NCI-H1417 treated with DMSO at 0.1 percent for 48 hours (cell line): ENCODE results near the gene DOC2A.
"Not testable (repeated sequence)": the region's sequence is repeated elsewhere in the genome, so short reads cannot be mapped to it uniquely, and the experiment has no call there.

Experiments
- DNase-seq: peaks from one replicate; lab custom pipeline; 2025; lab: John Stamatoyannopoulos, UW

DOC2A gene

DNA sequence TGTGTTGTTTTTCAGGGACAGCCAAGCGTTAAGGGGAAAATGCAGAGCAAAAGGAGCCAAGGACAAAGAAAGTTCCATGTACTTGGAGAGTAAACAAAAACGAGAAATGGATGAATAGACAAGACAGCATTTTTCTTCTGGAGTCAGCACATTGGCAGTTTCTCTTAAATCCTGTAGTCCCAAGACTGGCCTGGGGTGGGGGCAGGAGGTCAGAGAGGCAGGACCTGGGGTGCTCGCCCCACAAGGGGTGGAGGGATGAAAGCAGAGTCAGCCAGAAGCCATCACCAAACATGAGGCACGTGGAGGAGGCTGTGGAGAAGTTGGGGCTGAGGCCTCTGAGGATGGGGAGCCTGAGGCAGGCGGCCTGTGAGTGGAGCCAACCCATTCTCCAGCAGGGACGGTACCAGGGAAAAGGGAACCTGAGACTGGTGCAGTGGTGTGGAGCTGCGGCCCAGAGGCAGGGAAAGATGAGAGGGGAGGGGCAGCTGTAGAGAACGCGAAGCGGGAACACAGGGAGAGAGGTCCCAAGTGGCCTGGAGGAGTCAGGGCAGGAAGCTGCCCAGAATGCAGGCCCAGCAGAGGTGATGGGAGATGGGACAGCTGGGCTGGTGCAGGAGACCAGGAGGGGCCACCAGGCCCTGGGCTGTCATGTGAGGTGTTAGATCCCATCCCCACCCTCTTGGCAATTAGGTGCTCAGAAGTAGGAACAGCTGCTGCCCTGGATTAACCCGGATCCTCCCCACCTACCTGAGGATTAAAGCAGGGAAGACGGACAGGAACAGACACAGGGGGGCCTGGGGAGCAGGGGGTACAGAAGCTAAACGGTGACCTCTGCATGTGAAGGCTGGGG, 17.0 kb upstream of the DOC2A start:
- no peak for DNase-seq

- no peak for DNase-seq
Observed at GRCh38 chr16:30026449-30026848, 15.6 kb upstream of the DOC2A start.

GRCh38 chr16:30025574-30025973, 14.7 kb upstream of the DOC2A start:
- DNase-seq, result no peak

DNA sequence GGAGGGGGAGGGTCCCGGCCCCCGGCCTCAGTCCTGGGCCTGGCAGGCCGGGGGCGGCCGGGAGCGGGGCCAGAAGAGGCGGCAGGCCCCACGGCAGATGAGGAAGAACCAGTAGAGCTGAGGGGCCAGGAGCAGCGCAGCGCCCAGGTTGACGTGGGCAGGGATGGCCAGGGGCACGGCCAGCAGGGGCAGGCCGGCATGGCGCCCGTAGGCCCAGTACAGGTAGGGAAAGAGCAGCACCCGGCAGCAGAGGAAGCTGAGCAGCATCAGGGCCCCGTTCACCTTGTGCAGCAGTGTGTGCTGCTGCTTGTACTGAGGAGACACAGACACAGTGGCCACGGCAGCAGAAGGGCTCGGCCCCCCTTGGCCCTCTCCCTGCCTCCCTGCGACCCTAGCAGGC, 14.3 kb upstream of the DOC2A start:
- no peak for DNase-seq

DNA sequence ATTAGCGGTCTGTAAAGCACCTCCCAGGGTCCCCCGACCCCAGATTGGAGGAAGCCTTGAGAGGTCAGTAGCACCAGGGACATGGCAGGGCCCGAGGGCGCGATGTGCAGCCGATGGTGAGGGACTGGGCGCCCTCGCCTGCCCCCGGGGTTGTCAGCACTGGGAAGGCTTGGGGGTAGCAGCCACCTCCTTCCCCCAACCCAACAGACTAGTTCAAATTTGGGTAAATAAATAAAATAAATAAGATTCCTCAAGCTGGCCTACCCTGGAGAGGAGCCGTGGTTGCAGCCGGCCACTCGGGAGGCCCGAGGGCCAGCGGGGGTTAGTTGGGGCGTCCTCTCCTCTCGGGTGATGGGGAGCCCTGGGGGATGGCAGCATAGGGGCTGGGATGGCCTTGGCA, 13.6 kb upstream of the DOC2A start:
- DNase-seq, result no peak

DNA sequence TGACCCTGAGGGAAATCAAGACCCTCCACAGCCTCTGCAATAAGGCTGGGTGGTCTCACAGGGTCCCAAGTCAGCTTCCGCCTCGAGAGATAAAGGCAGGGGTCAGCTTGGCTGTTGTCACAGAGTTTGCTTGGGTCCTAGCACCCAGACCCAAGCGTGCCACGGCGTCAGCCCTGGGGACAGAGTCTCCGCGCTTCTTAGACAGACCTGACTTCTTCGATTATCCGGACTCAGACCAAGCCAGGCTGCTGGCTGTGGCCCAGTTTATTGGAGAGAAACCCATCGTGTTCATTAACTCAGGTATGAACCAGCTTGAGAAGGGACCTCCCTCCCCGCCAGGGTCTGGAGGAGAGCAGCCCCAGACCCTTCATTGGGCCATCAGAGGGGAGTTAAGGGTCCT, 12.8 kb upstream of the DOC2A start:
- no peak for DNase-seq

DNA sequence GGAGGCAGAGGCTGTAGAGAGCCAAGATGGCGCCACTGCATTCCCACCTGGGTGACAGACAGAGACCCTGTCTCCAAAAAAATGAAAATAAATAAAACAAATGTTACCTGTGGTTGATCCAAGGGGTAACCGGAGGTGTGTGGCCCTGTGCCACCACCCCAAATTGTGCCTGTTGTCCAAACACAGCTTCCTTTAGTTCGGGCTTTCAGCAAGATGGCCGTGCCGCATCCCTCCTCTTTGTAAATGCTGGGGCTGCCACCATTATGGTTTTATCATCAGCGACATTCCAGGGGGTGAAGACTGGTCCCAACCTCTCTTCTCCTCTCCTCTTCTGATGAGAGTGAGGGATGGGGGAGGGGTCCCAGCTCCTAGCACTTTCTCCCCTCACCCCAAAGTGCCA, 12.1 kb upstream of the DOC2A start, which contains the start of gene C16orf92:
C16orf92 (plus strand) TSS at position 312 of the 400 bp plus-strand sequence. CDS start 143 bp downstream, outside the sequence.
- DNase-seq, result no peak

DNA sequence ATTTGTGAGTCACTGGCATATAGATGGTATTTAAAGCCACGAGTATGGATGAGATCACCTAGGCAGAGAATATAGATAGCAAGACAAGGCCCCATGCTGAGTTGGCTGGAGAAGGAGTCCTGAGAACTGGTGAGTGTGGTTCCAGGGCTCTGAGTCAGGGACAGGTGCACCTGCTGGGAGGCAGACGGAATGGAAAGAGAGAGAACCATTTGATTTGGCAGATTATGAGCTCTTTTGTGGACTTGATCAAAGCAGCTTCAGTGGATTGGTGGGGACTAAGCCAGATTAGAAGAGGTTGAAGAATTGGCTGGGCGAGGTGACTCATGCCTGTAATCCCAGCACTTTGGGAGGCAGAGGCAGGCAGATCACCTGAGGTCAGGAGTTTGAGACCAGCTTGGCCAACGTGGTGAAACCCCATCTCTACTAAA, 7.9 kb upstream of the DOC2A start:
- no peak for DNase-seq

- not testable (repeated sequence) for DNase-seq
Observed at GRCh38 chr16:30017937-30018336, 7.1 kb upstream of the DOC2A start.

DNA sequence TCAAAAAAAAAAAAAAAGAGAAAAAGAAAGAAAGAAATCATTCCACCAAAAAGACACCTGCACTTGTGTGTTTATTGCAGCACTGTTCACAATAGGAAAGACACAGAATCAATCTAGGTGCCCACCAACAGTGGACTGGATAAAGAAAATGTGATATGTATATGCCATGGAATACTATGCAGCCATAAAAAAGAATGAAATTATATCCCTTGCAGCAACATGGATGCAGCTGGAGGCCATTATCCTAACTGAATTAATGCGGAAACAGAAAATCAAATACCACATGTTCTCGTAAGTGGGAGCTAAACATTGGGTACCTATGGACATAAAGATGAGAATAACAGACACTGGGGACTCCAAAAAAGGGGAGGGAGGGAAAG, 6.4 kb upstream of the DOC2A start:
- DNase-seq, result no peak

DNA sequence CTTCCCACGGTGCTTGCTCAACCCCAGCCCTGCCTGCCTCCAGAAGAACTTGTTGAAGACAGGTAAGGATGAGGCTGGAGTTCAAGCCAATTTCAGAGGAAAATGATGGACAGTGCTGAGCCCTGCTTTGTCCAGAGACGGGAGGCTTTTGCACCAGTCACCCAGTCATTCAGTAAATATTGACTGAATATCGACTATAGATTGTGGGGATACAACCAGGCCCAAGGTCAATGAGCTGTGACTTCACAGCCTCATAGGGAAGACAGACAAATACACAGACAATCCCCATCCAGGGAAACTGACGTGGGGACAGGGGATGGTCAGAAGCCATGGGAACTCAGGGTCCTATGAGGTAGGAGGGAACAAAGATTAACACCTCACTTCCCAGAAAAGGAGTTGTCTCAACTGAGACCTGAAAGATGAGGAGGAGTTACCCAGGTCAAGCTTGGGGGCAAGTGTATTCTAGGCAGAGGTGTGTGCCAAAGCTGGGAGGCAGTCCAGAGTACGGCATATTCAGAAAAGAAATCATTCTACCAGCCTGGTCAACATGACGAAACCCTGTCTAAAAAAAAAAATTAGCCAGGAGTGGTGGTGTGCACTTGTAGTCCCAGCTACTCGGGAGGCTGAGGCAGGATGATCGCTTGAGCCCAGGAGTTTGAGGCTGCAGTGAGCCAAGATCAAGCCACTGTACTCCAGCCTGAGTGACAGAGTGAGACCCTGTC, 5.9 kb upstream of the DOC2A start:
- DNase-seq, result no peak

GRCh38 chr16:30015450-30015849, 4.6 kb upstream of the DOC2A start:
- not testable (repeated sequence) for DNase-seq

DNA sequence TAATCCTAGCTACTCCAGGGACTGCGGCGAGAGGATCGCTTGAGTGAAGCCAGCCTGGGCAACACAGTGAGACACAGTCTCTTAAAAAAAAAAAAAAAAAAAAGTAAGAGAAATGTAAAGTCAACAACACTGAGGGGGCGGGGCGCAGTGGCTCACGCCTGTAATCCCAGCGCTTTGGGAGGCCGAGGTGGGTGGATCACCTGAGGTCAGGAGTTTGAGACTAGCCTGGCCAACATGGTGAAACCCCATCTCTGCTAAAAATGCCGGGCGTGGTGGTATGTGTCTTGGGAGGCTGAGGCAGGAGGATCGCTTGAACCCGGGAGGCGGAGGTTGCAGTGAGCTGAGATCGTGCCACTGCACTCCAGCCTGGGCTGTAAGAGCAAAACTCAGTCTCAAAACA, 1.8 kb upstream of the DOC2A start:
- not testable (repeated sequence) for DNase-seq

DNA sequence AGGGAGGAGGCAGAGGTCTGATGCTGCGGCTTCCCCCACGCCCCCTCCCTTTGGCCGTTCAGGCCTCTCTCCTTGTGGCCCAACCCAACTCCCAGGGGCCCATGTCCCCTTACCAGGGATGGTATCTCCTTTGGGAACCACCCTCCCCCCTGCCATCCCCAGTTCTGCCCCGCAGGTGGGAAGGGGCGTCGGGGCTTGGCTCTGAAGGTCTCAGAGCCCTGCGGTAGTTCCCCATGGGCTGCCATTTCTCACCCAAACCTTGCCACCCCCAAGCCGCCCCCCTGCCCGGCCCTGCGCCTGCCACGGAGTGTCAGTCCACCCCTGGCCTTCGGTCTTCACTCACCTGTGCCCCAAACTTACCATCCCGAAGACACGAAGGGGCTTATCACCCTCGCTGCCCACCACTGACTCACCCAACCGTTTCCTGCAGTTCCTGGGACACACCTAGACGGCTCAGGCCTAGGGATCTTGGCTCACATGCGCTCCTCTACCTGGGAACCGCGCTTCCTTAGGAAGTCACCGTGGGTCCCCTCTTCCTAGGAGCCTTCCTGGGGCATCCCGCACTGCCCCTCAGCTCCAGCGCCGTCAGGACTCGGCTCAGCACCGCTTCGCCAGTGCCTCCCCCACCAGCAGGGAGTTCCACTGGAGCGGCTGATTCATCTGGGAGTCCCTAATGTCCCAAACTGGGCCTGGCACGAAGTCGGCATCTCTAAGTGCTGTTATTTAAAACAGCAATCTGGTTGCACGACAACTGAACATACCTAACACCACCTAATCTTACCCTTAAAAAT, 1.1 kb upstream of the DOC2A start:
- DNase-seq, result no peak

- DNase-seq, result no peak
Observed at GRCh38 chr16:30009990-30010843, 610 bp downstream of the DOC2A start.

DNA sequence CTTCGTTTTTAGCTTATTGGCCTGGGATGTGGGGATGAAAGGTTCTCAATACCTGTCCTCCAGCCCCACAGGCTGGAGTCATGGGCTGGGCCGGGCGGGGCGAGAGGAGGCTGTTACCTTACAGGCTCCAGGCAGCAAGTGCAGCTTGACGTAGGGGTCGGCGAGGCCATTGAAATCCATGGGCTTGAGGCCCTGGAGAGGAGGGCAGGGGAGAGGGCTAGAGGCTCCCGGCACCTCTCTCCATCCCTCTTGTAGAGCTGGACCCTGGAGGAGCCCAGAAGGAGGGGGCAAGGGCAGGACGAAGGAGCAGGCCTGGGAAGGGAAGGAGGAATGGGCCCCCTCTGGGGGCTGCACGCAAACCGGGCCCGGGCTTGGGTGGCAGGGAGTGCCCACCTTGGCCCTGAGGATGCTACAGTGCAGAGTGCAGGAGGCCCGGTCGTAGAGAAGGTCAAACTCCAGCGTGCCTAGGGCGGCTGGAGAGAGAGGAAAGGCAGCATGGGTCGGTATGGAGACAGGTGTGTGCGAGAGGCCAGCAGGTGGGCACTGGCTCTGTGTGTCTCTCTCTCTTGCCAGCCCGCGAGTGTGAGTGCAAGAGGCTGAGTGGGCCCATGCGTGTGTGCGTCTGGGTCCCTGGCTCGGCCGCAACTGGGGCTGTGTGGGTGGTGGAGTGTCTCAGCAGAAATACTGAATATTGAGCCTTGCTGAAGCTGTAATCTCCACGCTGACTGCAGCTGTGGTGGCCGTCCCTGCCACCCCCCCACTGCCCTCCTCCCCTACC, 1.6 kb downstream of the DOC2A start:
- no peak for DNase-seq

GRCh38 chr16:30007378-30007895, 3.4 kb downstream of the DOC2A start:
- DNase-seq, result no peak

DNA sequence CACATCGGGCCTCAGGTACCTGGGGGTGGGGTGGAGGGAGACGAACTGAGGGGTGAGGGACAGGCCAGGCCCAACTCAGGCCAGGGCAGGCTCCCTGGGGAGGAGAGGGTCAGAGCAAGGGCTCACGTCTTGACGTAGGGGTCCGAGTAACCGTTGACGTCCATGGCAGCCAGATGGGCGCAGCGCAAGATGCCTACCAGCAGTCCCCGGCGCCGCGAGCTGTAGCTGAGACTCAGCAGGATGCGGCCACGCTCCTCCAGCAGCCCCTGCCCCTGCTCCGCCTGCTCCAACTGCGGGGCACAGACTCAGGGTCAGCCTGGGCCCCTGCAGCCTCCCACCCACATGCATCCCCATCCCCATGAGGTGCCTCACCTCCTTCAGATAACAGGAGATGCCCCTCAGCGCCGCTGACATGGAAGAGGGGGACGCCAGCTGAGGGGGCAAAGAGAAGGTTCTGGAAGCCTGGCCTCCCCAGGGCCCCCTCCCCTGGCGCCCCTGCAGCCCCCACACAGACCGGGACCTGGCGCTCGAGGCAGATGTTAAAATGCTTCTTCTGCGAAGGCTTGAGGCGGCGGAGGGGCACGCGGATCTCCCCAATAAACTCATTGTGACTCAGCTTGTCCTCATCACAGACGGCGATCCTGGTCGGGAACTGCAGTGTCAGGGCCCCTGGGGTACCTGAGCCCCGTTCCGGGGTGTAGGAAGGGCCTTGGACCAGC, 4.0 kb downstream of the DOC2A start:
- DNase-seq, result no peak

- DNase-seq, result no peak
Observed at GRCh38 chr16:30006095-30006473, 4.7 kb downstream of the DOC2A start.
